Stimulated activated CD4-positive, alpha-beta T cell treated with anti-CD3 and anti-CD28 coated beads, Interleukin-1b, Interleukin-23, amount 100 ng/mL, for 24 hours (primary cell): Measurements from ENCODE around the gene CDH12.
"Not testable (repeated sequence)": the region's sequence is repeated elsewhere in the genome, so short reads cannot be mapped to it uniquely, and the experiment has no call there.

ENCODE experiments used
- DNase-seq, 4 experiments: peaks; one replicate each; pipeline ENCODE4 v3.0.0-alpha.2; 2020; ENCODE audit warnings: low read depth in 4 of 4, low spot score in 1 of 4

CDH12 gene

DNA sequence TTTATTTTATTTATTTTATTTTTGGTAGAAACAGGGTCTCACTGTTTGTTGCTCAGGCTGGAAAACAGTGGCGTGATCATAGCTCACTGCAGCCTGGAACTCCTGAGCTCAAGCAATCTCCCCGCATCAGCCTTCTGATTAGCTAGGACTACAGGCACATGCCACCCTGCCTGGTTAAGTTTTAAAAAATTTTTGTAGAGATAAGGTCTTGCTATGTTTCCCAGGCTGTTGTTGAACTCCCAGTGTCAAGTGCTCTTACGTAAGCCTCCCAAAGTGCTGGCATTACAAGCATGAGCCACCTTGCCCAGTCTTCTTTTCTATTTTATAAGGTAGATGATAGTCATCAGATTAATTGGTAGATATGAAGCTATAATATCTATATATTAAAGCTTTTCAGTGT, 382.7 kb downstream of the CDH12 start:
- DNase-seq, result no peak

DNA sequence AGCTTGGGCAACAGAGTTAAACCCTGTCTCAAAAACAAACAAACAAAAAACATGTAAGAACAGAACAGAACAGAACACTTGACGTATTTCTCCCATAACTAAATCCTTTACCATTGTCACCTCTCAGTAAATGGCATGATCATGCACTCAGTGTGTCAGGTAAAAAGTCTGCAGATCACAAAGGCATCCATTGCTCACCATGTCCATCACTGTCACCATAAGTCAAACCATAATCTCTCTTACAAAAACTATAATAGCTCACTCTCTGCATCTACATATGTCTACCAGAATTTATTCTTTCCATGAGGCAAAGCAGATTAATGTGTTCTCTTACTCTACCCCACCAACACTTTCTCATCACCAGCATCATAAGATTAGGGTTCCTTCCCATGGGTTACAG, 387.5 kb downstream of the CDH12 start:
- DNase-seq, result no peak

DNA sequence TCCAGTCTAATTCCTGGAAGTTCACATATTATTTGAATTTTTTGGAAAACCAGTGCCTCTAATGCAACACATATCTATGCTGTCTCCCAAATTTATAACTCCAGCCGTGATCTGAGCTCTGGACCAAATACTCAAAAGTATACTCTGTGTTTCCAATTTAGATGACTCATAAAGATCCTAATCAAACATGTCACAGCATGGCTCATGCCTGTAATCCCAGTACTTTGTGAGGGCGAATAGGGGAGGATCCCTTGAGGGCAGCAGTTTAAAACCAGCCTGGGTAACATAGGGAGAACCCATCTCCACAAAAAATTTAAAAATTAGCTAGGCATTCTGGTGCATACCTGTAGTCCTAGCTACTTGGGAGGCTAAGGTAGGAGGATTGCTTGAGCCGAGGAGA, 388.0 kb downstream of the CDH12 start:
- no peak for DNase-seq

DNA sequence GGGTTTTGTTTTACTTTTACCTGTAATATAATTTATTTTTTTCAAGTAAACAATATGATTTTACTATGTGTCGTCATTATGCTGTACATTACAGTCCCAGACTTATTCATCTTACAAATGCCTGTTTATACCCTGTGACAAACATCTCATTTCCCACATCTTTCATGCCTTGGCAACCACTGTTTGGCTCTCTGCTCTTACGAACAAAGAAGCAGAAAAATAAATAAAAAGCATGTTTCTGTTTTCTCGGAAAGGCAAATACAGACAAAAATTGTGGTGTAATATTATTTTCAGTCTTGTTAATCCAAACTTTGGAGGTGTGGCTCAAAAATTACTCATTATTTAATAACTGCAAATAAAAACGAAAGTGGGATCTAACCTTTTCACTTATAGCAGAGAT, 393.0 kb downstream of the CDH12 start:
- no peak for DNase-seq

DNA sequence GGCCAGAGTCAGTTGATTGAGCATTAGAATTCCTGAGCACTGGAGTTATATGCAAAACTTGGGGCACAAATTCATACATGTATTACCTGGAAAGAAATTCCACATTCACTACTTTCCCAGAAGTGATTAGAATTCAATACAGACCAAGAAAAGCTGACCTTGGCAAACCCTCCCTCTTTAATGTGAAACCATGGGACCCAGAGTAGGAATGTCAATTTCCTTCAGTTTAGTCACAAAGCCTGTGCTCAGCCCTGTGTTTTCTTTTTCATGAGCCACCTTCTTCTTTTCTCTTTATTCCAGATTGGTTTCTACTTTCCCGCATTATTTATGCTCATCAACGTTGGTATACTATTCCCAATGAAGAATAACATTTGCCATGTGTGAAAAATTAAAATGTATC, 420.2 kb downstream of the CDH12 start:
- no peak for DNase-seq

DNA sequence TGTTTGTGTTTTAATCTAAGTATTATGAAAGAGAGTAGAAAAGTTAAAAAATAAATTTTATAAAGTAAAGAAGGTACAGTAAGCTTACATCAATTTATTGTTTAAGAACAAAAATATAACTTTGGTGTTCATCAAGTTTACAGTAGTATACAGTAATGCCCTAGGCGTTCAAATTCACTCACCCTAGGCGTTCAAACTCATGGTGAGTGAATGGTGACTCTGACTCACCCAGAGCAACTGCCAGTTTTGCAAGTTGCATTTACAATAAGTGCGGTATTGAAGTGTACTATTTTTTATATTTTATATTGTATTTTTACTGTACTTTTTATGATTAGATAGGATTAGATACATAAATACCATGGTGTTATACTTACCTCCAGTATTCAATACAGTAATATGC, 421.3 kb downstream of the CDH12 start:
- no peak for DNase-seq

DNA sequence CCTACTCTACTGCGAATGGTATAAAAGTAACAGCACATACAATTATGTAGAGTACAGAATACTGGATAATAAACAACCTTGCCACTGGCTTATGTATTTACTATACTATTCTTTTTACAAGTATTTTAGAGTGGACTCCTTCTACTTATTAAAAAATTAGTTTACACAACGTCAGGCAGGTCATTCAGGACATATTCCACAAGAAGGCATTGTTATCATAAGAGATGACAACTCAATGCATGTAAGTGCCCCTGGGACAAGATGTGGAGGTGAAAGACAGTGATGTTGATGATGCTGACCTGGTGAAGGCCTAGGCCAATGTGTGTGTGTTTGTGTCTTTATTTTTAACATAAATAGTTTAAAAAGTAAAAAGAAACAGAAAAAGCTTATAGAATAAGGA, 421.7 kb downstream of the CDH12 start:
- no peak for DNase-seq

DNA sequence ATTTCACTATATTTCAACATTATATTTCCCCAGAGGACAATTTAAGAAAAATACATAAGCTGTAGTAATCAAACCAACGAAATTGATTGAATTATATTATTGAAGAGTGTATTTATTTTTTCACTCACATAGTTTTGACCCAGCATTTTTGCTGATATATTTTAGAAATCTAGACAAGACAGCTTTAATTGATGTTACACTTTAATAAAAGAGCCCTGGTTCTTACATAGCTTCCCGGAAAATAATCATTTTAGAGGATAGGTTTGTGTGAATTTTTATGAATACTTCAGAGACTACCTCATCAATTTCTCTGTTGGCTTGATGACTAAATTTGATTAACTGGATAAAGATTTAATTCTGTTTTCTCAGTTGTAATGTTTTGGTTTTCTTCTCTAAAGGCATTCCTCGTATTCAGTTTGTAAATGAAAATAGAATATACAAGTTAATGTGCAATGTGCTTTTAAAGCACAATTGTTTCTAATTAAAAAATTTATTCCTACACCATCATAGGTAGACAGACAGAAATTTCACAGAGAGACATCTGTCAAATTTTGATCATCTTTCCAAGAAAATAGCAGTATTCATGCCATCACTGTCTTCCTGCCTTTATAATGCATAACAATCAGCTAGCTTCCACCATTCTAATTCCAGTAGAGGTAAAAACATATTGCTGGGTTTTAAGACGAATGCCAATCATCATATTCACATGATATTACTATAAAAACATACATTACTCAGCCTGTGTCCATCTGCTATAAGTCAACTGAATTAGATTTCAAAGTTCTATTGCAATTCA, 441.4 kb downstream of the CDH12 start:
- no peak for DNase-seq

DNA sequence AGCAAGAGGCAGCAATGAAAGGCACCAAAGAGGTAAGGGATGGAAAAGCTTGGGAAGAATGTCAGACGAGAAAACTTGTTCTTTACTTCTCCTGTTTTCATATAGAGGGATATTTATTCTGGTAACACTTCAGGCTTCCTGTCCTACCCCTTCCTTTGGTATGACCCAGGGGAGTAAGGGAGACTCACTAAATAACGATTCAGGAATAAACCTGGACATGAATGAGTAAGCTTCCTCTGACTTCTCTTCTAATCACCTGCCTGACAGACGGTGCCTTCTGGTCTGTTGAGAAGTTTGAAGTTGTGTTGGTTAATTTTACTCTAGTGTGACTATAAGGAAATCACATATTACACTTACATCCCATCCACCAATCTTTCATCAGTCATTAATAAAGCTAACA, 461.2 kb downstream of the CDH12 start:
- DNase-seq, result no peak

DNA sequence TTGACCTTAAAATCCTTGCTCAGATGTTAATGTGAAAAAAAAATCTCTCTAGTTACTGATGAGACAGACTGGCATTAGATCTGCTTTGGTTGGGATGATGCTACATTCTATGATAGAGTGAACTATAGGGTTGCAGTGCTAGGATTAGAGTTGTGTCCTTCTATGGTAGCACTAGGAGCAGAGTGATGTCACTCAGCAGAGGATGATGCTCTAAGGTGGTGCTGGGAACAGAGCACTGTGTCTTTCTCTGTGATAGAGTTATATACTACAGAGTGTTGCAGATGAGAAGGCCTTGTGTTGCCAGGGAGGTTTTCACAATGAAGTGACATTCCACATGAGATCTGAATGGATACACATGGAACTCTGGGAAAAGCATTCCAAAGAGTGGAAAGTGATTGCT, 462.3 kb downstream of the CDH12 start:
- no peak for DNase-seq

DNA sequence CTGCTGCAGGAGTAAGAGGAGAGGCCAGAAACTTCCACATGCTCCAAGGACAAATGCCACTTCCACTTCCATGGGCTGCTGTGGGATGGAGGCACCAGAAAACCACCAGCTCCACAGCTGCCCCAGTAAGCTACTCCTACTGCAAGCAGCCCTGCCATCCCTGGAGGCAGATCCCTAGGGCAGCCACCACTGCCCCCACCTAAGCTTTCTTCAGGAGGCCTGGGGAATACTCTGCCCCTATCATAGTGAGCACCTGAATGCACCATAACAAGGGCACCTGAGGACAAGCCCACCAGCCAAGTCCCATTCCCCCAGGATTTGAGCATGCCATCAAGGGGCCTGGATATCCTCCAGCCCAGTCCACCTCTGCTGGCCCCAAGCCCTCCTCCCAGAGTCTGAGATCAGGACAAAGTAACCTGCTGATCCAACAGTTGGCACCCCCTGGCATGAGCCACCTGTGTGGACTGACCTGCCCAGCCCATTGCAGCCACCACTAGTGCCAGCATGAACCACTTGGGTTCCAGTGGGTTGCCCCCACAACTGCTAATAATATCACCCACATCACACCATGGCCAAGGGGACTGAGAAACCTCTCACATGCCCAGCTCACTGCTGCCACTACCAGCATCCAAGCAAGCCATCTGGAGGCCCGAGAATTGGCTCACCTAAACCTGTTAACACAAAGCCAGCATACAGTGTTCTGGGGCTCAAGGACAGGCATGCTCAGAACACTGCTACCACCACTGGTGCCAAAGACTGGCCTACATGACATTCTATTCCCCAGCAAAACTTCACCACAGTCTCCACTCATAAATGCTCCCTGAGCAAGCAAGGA, 480.1 kb downstream of the CDH12 start:
- no peak for DNase-seq

DNA sequence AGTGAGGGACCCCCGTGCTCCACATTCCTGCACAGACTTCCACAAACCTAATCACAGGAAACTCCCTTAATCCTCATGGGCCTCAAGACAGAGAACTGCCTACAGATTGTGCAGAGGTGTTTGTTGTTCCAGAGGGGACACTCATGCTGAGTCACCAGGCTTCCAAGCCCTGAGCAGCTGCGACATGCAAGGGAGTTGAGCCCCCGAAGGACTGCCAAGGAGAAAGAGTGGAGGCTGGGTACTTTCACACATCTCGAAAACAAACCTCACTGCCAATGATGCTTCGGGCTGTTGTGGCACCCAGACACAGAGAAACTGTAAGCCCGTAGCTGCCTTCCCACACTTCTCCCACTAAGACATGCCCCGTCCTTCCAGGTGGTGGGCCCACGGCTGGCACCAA, 480.8 kb downstream of the CDH12 start:
- DNase-seq, result no peak

DNA sequence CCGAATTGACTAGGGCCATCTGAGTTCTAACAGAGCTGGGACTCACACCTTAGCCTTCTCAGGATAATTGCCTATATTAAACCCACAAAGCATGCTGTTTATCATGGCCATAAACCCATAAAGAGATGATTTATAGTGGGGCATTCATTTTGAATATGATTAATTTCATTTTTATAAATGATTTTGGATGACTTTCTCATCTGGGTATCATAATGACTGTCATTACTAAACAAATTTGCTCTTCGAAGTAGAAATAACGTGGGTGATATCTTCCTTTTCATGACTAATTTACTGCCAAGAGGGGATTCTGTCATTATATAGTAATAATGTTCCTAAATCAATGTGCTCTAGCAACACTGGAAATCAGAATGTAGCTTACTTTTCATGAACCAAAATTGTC, 498.2 kb downstream of the CDH12 start:
- no peak for DNase-seq

DNA sequence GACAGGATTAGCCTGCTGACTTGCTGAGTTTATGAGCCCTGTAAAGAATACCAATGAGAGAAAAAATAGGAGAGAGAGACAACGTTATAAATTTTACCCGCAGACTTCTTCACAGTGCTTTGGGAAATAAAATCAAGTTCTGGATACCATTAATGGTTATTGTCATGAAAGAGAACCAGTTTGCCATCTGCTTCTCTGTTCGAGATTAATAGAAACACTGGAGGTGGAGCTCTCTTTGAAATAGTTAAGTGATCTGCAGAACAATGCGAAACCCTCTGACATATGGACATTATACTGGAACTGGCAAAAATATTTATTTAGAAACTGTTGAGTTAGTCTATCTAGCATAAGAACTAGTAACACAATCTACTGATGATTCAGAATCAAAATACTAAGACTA, 500.7 kb downstream of the CDH12 start:
- no peak for DNase-seq

DNA sequence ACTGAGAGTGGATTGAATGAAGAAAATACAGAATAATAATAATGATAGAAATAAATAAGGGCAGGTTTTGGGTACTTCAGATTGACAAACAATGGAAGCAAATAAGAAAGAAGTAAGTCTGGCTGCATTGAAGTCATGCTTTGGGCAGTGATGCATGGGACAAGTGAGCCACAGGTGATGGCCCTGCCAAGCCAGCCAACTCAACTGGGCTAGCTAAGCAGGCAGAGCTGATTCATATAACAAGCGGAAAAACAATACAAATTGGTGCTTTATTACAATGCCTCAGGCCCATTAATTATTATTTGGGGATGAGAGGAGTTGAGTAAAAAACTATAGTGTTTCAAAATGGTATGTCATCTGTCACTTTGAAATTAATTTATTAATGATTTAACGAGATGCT, 502.0 kb downstream of the CDH12 start:
- DNase-seq, result no peak

DNA sequence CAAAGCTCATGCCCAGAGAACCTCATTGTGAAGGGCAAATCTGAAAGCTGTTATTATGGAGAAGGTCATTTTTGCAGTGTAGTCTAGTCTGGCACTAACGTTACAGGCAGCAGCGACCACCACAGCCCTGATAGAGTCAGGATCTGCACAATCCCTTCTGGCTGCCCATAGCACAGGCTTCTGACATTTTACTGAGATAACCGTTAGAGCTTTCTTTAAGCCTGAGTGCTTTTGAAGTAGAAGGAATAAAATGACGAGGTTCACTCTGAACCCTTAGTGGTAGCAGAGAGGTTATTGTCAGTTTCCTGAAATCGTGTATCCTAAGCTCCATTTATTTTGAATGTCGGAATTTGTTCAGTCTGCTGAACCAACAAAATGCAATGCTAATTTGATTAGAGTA, 505.1 kb downstream of the CDH12 start:
- DNase-seq, result no peak

DNA sequence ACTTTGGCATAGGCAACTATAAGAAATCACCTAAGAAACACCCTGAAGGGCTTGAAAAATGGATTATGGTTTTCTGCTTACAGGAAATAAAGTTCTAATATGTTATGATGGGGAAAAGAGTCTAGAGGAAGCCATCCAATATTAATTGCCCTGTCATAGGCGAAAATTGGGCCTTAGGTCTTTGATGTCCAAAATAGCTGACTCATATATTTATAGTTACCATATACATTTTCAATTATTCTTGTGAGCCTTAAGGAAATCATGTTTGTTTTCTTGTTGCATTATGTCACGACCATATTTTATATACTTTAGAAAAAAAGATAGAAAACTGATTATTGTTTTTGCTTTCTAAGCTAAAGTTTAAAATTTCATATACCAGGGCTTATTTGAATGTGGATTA, 509.1 kb downstream of the CDH12 start:
- no peak for DNase-seq

DNA sequence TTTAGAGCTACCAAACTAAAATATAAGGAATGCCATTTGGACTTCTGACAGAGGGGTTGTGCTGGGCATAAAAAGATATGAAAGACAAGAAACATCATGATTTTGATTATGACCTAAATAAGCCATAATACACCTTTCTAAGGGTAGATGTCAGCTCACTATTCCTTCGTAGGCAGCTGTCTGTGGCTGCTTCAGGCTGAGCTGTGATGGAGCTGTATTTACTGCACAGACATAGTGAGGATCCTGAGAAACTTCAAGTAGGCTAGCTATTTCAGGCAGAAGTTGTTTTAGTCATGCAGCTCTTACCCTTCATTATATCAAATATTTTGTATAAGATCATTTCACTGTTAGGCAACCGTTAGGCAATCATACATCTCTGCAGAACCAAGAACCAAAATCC, 511.7 kb downstream of the CDH12 start:
- DNase-seq, result no peak

DNA sequence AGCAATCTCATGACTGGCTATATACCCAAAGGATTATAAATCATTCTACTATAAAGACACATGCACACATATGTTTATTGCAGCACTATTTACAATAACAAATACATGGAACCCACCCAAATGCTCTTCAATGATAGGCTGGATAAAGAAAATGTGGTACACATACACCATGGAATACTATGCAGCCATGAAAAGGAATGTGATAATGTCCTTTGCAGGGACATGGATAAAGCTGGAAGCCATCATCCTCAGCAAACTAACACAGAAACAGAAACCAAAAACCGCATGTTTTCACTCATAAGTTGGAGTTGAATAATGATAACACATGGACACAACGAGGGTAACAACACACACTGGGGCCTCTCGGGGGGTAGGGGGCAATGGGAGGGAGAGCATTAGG, 520.2 kb downstream of the CDH12 start:
- DNase-seq, result not testable (repeated sequence)

DNA sequence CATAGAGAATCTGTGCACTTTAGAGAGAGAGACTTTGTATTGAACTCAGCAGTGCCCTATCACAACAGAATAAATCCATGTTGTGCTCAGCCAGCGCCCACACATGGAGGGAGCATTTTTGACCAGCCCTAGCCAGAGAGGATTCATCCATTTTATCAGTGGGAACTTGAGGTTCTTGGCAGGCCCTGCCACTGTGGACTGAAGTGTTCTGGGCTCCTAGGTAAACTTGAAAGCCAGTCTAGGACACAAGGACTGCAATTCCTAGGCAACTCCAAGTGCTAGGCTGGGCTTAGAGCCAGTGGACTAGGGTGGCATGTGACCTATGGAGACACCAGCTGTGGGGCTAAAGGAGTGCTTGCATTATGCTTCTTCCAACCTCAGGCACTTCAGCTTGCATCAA, 523.5 kb downstream of the CDH12 start:
- no peak for DNase-seq

DNA sequence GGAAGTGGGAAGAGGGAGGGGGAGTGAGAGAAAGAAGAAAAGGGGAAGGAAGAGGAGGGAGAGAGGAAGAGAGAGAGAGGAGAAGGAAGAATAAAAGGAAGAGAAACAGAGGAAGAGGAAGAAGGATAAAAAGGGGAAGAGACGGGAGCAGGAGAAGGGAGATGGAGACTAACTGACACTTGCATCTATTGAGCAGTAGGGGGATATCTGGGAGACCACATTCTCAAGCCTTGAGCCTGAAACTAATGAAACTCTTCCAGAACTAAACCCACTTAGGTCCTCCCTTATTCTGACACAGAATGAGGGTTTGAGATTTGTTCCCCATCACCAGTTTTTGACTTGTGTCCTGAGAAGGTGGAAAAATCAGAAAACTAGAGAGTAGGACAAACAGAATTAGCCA, 533.3 kb downstream of the CDH12 start:
- DNase-seq, result no peak

DNA sequence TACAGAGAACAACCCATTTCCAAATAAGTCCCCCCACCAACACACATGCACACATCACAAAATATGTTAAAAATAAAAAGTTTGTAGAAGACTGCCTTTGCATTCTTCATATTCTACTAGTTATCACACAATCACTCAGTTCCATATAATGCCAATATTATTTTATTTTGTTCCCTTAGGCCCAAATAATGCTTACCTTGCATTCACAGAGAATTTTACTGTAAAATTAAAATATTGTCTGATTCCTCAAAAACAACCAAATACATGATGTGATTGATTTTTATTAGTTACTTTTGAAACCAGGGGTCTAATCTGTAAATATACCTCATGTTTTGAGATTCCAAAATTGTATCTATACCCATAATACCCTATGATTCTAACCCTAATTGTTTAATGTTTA, 536.9 kb downstream of the CDH12 start:
- no peak for DNase-seq

DNA sequence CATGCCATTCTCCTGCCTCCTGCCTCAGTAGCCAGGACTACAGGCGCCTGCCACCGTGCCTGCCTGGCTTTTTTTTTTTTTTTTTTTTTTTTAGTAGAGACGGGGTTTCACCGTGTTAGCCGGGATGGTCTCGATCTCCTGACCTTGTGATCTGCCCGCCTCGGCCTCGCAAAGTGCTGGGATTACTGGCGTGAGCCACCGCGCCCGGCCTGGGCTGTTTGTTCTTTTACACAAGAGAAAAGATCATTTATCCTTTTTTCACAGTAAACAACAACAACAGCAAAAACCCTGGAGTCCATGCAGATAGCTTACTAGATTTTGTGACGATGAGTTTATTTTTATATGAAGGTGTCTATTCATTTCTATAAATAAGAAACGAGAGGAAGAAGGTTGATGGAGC, 538.1 kb downstream of the CDH12 start:
- not testable (repeated sequence) for DNase-seq
